Lung (tissue), 13 donors: ENCODE measurements around the gene EZH1. TPM values are rescaled to one million over a fixed set of nuclear protein-coding genes. Genes with fewer than 3 reads are reported as not detected.

Experiments used
- ATAC-seq: fragments of 200-7000 bp; cut with Tn5 transposase; one replicate; pipeline ENCODE4 v1.9.1; 2020; ENCODE audit warnings: moderate number of reproducible peaks; ENCODE audit not compliant: insufficient read depth, low FRiP score
- DNase-seq, 3 donors: peaks; one replicate each; pipeline ENCODE4 v3.0.0-alpha.2; 2013 to 2017
- H3K27ac ChIP-seq, 2 donors: one replicate each; pipeline ENCODE4 v1.5.1; 2013; ENCODE audit warnings: mild to moderate bottlenecking in 2 of 2, moderate library complexity in 2 of 2, control low read depth in 1 of 2, inconsistent platforms in 1 of 2, low read depth in 1 of 2, low read length in 1 of 2
- H3K27me3 ChIP-seq, 3 donors: one replicate each; pipeline ENCODE4 v1.5.1; 2013; ENCODE audit warnings: low read length in 2 of 3; ENCODE audit not compliant: control insufficient read depth in 3 of 3, insufficient read depth in 3 of 3
- H3K36me3 ChIP-seq, 4 donors: one replicate each; pipeline ENCODE4 v1.5.1; 2013; ENCODE audit warnings: low read length in 4 of 4, mild to moderate bottlenecking in 1 of 4, moderate library complexity in 1 of 4; ENCODE audit not compliant: control insufficient read depth in 4 of 4, insufficient read depth in 4 of 4
- H3K4me1 ChIP-seq, 5 donors: one replicate each; pipeline ENCODE4 v1.5.1; 2013; ENCODE audit warnings: low read length in 5 of 5, mild to moderate bottlenecking in 2 of 5, moderate library complexity in 1 of 5; ENCODE audit not compliant: control insufficient read depth in 5 of 5, insufficient read depth in 5 of 5
- H3K4me3 ChIP-seq: one replicate; pipeline ENCODE4 v1.5.1; 2013; ENCODE audit warnings: mild to moderate bottlenecking, control low read depth, moderate library complexity
- H3K9ac ChIP-seq, 2 donors: one replicate each; pipeline ENCODE4 v1.5.1; 2013; ENCODE audit warnings: low read length in 2 of 2, control low read depth in 1 of 2; ENCODE audit not compliant: insufficient read depth in 1 of 2
- H3K9me3 ChIP-seq, 4 donors: one replicate each; pipeline ENCODE4 v1.5.1; 2013; ENCODE audit warnings: low read length in 3 of 4, mild to moderate bottlenecking in 1 of 4, moderate library complexity in 1 of 4; ENCODE audit not compliant: control insufficient read depth in 4 of 4, insufficient read depth in 3 of 4
- WGBS, 2 donors: extraction: QIAGEN DNeasy Blood & Tissue Kit; methylation state at CpG; one replicate each; pipeline ENCODE4 v1.1.7; 2013; 5-methylcytosine and 5-hydroxymethylcytosine counted together
- polyA plus RNA-seq, 2 donors: library from polyadenylated mRNA; stranded (reverse); fragments of 200-250 nt; gene quantifications; one replicate each; pipeline ENCODE4 v1.2.1, GENCODE V29; 2013
- small RNA-seq: library from RNA; depleted of rRNA; stranded (forward); fragments of <200 nt; gene quantifications from one replicate; pipeline ENCODE3, GENCODE V24; 2014; ENCODE audit warnings: low replicate concordance
- total RNA-seq, 2 donors: library from RNA; depleted of rRNA in 1 of 2; stranded (reverse); fragments of >200 nt in 1 of 2; gene quantifications; one replicate each; pipeline ENCODE4 v1.2.1, GENCODE V29; 2014 to 2021
- TF ChIP-seq, protein P1 (sequence below): IDR thresholded peaks from 2 replicates; pipeline ENCODE4 v1.5.1; 2012; ENCODE audit warnings: mild to moderate bottlenecking; ENCODE audit errors: control extremely low read depth, extremely low read depth
- donor health status: control.
- donor health status: control.
- donor health status: Bipolar disorder and iron deficiency.
- donor health status: healthy.
- donor health status: DM: yes; HTN: yes; CAD: no.

The EZH1 gene
- total and polyA plus RNA-seq, 4 donors: 20.7 to 53.2 (median 27.4) TPM

DNA sequence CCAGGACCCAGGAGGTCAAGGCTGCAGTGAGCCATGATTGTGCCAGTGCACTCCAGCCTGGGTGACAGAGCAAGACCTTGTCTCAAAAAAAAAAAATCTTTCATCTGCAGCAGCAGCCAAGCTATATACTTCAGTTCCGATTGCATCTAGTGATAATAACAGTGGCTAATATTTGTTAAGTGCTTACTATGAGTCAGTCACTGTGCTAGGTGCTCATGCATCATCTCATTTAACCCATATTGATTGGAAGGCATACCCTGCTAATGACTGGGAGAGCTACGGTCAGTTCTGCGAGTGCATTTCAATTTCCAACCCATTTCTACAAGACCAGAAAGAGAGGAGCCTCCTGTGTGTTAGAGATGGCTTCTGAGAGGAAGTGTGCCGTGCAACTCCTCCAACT is 93.4 kb downstream of the EZH1 start:
- Histone ChIP-seq H3K4me3 (no peak overlapping the region), H3K4me1 (peaks cover 0 to 15% (median 0%) of the 10 kb centered on the region in 5 donors), H3K9me3 (no peaks in the 10 kb centered on the region), H3K9ac (no peak overlapping the region), H3K36me3 (no peaks in the 10 kb centered on the region), H3K27ac (no peak overlapping the region), H3K27me3 (no peaks in the 10 kb centered on the region)
- WGBS, 2 donors: 74 to 79% methylated on average over 4 of the region's 4 CpGs
- TF ChIP-seq, protein P1, sequence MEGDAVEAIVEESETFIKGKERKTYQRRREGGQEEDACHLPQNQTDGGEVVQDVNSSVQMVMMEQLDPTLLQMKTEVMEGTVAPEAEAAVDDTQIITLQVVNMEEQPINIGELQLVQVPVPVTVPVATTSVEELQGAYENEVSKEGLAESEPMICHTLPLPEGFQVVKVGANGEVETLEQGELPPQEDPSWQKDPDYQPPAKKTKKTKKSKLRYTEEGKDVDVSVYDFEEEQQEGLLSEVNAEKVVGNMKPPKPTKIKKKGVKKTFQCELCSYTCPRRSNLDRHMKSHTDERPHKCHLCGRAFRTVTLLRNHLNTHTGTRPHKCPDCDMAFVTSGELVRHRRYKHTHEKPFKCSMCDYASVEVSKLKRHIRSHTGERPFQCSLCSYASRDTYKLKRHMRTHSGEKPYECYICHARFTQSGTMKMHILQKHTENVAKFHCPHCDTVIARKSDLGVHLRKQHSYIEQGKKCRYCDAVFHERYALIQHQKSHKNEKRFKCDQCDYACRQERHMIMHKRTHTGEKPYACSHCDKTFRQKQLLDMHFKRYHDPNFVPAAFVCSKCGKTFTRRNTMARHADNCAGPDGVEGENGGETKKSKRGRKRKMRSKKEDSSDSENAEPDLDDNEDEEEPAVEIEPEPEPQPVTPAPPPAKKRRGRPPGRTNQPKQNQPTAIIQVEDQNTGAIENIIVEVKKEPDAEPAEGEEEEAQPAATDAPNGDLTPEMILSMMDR: no peak
- ATAC-seq (no peak), DNase-seq (no peak)

Small RNA genes within 50 kb of the gene (small RNA-seq; reads per million reads assigned to genes)
- not detected for gene HMGN2P15
- not detected for gene MIR6780A

Other genes with a start within 250 kb of the EZH1 start
- 10 to 100 TPM; 16.8 to 69.8 TPM for gene NAGLU, start 208.8 kb downstream of the EZH1 start, total RNA-seq
- 10 to 100 TPM; 32.3 to 37.9 TPM for gene NAGLU, start 208.8 kb downstream of the EZH1 start, polyA plus RNA-seq
- gene HSD17B1, start 192.1 kb downstream of the EZH1 start, total RNA-seq: 1 to 10 TPM in 1 of 2 donors, under 1 TPM in 1; 0.98 to 1.3 TPM
- gene HSD17B1, start 192.1 kb downstream of the EZH1 start, polyA plus RNA-seq: 1 to 10 TPM; 1.8 to 2.4 TPM
- gene COASY, start 182.9 kb downstream of the EZH1 start, total RNA-seq: 10 to 100 TPM; 25.9 to 93.2 TPM
- gene COASY, start 182.9 kb downstream of the EZH1 start, polyA plus RNA-seq: 10 to 100 TPM; 57.3 to 71.3 TPM
- gene MLX, start 177.9 kb downstream of the EZH1 start, total RNA-seq: 10 to 100 TPM; 31.9 to 69.7 TPM
- 10 to 100 TPM; 61.8 to 71.6 TPM for gene MLX, start 177.9 kb downstream of the EZH1 start, polyA plus RNA-seq
- 1 to 10 TPM; 3.4 to 7.5 TPM for gene PSMC3IP, start 167.3 kb downstream of the EZH1 start, total RNA-seq
- 1 to 10 TPM; 3.7 to 4.3 TPM for gene PSMC3IP, start 167.3 kb downstream of the EZH1 start, polyA plus RNA-seq
- 10 to 100 TPM; 61.3 to 62.7 TPM for gene RETREG3, start 135.7 kb downstream of the EZH1 start, total RNA-seq
- 10 to 100 TPM; 16.1 to 27.6 TPM for gene RETREG3, start 135.7 kb downstream of the EZH1 start, polyA plus RNA-seq
- gene TUBG1, start 135.4 kb downstream of the EZH1 start, total RNA-seq: 10 to 100 TPM; 12.1 to 38.1 TPM
- 10 to 100 TPM; 31.1 to 39.0 TPM for gene TUBG1, start 135.4 kb downstream of the EZH1 start, polyA plus RNA-seq
- 10 to 100 TPM; 13.0 to 22.0 TPM for gene TUBG2, start 85.8 kb downstream of the EZH1 start, total RNA-seq
- 10 to 100 TPM in 1 of 2 donors, 1 to 10 TPM in 1; 6.9 to 10.5 TPM for gene TUBG2, start 85.8 kb downstream of the EZH1 start, polyA plus RNA-seq
- 10 to 100 TPM; 23.9 to 30.2 TPM for gene PLEKHH3, start 68.0 kb downstream of the EZH1 start, total RNA-seq
- gene PLEKHH3, start 68.0 kb downstream of the EZH1 start, polyA plus RNA-seq: 10 to 100 TPM; 21.2 to 22.0 TPM
- 1 to 10 TPM in 1 of 2 donors, under 1 TPM in 1; 1.00 to 1.9 TPM for gene CCR10, start 63.2 kb downstream of the EZH1 start, total RNA-seq
- 1 to 10 TPM in 1 of 2 donors, under 1 TPM in 1; 0.55 to 3.1 TPM for gene CCR10, start 63.2 kb downstream of the EZH1 start, polyA plus RNA-seq
- gene CNTNAP1, start 62.5 kb downstream of the EZH1 start, total RNA-seq: 10 to 100 TPM in 1 of 2 donors, 1 to 10 TPM in 1; 9.9 to 12.5 TPM
- gene CNTNAP1, start 62.5 kb downstream of the EZH1 start, polyA plus RNA-seq: 1 to 10 TPM; 2.9 to 5.4 TPM
- gene RAMP2, start 16.2 kb upstream of the EZH1 start, total RNA-seq: 10 to 100 TPM; 55.0 to 66.6 TPM
- 100 to 1,000 TPM in 1 of 2 donors, 10 to 100 TPM in 1; 43.8 to 101 TPM for gene RAMP2, start 16.2 kb upstream of the EZH1 start, polyA plus RNA-seq
- 10 to 100 TPM; 42.4 to 64.8 TPM for gene VPS25, start 28.4 kb upstream of the EZH1 start, total RNA-seq
- gene VPS25, start 28.4 kb upstream of the EZH1 start, polyA plus RNA-seq: 10 to 100 TPM; 45.1 to 93.7 TPM
- under 1 TPM; 0.40 to 0.77 TPM for gene WNK4, start 35.6 kb upstream of the EZH1 start, total RNA-seq
- gene WNK4, start 35.6 kb upstream of the EZH1 start, polyA plus RNA-seq: under 1 TPM; 0.09 to 0.49 TPM
- 10 to 100 TPM; 55.7 to 69.2 TPM for gene COA3, start 53.7 kb upstream of the EZH1 start, total RNA-seq
- 100 to 1,000 TPM in 1 of 2 donors, 10 to 100 TPM in 1; 84.1 to 142 TPM for gene COA3, start 53.7 kb upstream of the EZH1 start, polyA plus RNA-seq
- 1 to 10 TPM in 1 of 2 donors, under 1 TPM in 1; 0.92 to 1.6 TPM for gene CNTD1, start 53.8 kb upstream of the EZH1 start, total RNA-seq
- under 1 TPM; 0.61 to 0.64 TPM for gene CNTD1, start 53.8 kb upstream of the EZH1 start, polyA plus RNA-seq
- 100 to 1,000 TPM in 1 of 2 donors, 10 to 100 TPM in 1; 87.6 to 114 TPM for gene BECN1, start 79.2 kb upstream of the EZH1 start, total RNA-seq
- 10 to 100 TPM; 33.0 to 81.6 TPM for gene BECN1, start 79.2 kb upstream of the EZH1 start, polyA plus RNA-seq
- 100 to 1,000 TPM in 1 of 2 donors, 10 to 100 TPM in 1; 46.4 to 109 TPM for gene PSME3, start 88.4 kb upstream of the EZH1 start, total RNA-seq
- gene PSME3, start 88.4 kb upstream of the EZH1 start, polyA plus RNA-seq: 100 to 1,000 TPM in 1 of 2 donors, 10 to 100 TPM in 1; 34.5 to 117 TPM
- 1 to 10 TPM; 1.6 to 2.4 TPM for gene AOC2, start 99.5 kb upstream of the EZH1 start, total RNA-seq
- 1 to 10 TPM; 1.5 to 1.6 TPM for gene AOC2, start 99.5 kb upstream of the EZH1 start, polyA plus RNA-seq
- gene AOC3, start 106.2 kb upstream of the EZH1 start, total RNA-seq: 100 to 1,000 TPM in 1 of 2 donors, 10 to 100 TPM in 1; 82.9 to 154 TPM
- gene AOC3, start 106.2 kb upstream of the EZH1 start, polyA plus RNA-seq: 10 to 100 TPM; 50.0 to 55.6 TPM
- under 1 TPM in 1 of 2 donors, not detected in 1; 0.09 TPM for gene G6PC1, start 155.8 kb upstream of the EZH1 start, total RNA-seq
- not detected for gene G6PC1, start 155.8 kb upstream of the EZH1 start, polyA plus RNA-seq
- gene AARSD1, start 219.4 kb upstream of the EZH1 start, total RNA-seq: 10 to 100 TPM; 27.6 to 39.8 TPM
- 10 to 100 TPM; 34.4 to 57.0 TPM for gene AARSD1, start 219.4 kb upstream of the EZH1 start, polyA plus RNA-seq
- 1 to 10 TPM; 1.1 to 1.8 TPM for gene PTGES3L, start 235.0 kb upstream of the EZH1 start, total RNA-seq
- under 1 TPM; 0.43 to 0.69 TPM for gene PTGES3L, start 235.0 kb upstream of the EZH1 start, polyA plus RNA-seq
- 10 to 100 TPM; 12.7 to 16.7 TPM for gene RUNDC1, start 235.5 kb upstream of the EZH1 start, total RNA-seq
- 1 to 10 TPM; 8.1 to 8.7 TPM for gene RUNDC1, start 235.5 kb upstream of the EZH1 start, polyA plus RNA-seq